GM23338 (cell line): ENCODE results near the gene KMT2C. TPM values are rescaled to one million over a fixed set of nuclear protein-coding genes. Genes with fewer than 3 reads are reported as not detected.

Experiments used
- ATAC-seq: fragments of 200-7000 bp; cut with Tn5 transposase; 3 replicates; pipeline ENCODE4 v1.9.1; 2020
- DNase-seq: peaks from one replicate; pipeline ENCODE4 v3.0.0-alpha.2; 2015; ENCODE audit warnings: low spot score
- H2AFZ ChIP-seq: fragments of 200-600 bp; sonication (generic); 2 replicates; pipeline ENCODE4 v1.8.0; 2016; ENCODE audit warnings: antibody characterized with exemption, mild to moderate bottlenecking, moderate library complexity
- H3F3A ChIP-seq: fragments of 200-600 bp; sonication (generic); replicated peaks from 2 replicates; pipeline ENCODE4 v1.8.0; 2017; ENCODE audit warnings: antibody characterized with exemption, mixed run types, low read depth
- H3K27ac ChIP-seq: fragments of 200-600 bp; sonication (generic); 2 replicates; pipeline ENCODE4 v1.6.1; 2016; ENCODE audit warnings: low read depth
- H3K27me3 ChIP-seq: fragments of 200-600 bp; sonication (generic); 2 replicates; pipeline ENCODE4 v1.8.0; 2016; ENCODE audit warnings: mild to moderate bottlenecking, mixed run types, moderate library complexity; ENCODE audit not compliant: insufficient read depth
- H3K36me3 ChIP-seq: fragments of 200-600 bp; sonication (generic); 2 replicates; pipeline ENCODE4 v1.8.0; 2016; ENCODE audit warnings: mild to moderate bottlenecking; ENCODE audit not compliant: insufficient read depth
- H3K4me1 ChIP-seq: fragments of 200-600 bp; sonication (generic); 2 replicates; pipeline ENCODE4 v1.8.0; 2016; ENCODE audit warnings: mild to moderate bottlenecking, moderate library complexity; ENCODE audit not compliant: insufficient read depth
- H3K4me2 ChIP-seq: fragments of 200-600 bp; sonication (generic); 2 replicates; pipeline ENCODE4 v1.7.1; 2017; ENCODE audit warnings: mixed run types
- H3K4me3 ChIP-seq: fragments of 200-600 bp; sonication (generic); 2 replicates; pipeline ENCODE4 v1.6.1; 2016; ENCODE audit warnings: mixed run types
- H3K79me2 ChIP-seq: fragments of 200-600 bp; sonication (generic); replicated peaks from 2 replicates; pipeline ENCODE4 v1.8.0; 2017; ENCODE audit warnings: mild to moderate bottlenecking; ENCODE audit not compliant: insufficient read depth
- H3K9me2 ChIP-seq: fragments of 200-600 bp; sonication (generic); 2 replicates; pipeline ENCODE4 v1.8.0; 2017; ENCODE audit not compliant: insufficient read depth
- H4K20me1 ChIP-seq: fragments of 200-600 bp; sonication (generic); replicated peaks from 2 replicates; pipeline ENCODE4 v1.8.0; 2017; ENCODE audit warnings: mild to moderate bottlenecking; ENCODE audit not compliant: insufficient read depth
- H3K27ac Mint-ChIP-seq: 2 replicates; pipeline ENCODE4 v1.8.0; 2020; ENCODE audit warnings: inconsistent platforms, mild to moderate bottlenecking, moderate library complexity, mixed read lengths
- H3K27me3 Mint-ChIP-seq: 3 replicates; pipeline ENCODE4 v1.8.0; 2022; ENCODE audit warnings: low read depth, mild to moderate bottlenecking, moderate library complexity, mixed read lengths, inconsistent platforms; ENCODE audit not compliant: insufficient read depth, poor library complexity
- H3K36me3 Mint-ChIP-seq: 3 replicates; pipeline ENCODE4 v1.8.0; 2021; ENCODE audit warnings: low read depth, mild to moderate bottlenecking, inconsistent platforms, moderate library complexity, mixed read lengths
- H3K4me1 Mint-ChIP-seq: 3 replicates; pipeline ENCODE4 v1.8.0; 2020; ENCODE audit warnings: mild to moderate bottlenecking, inconsistent platforms, mixed read lengths
- H3K4me3 Mint-ChIP-seq: 3 replicates; pipeline ENCODE4 v1.8.0; 2021; ENCODE audit warnings: moderate library complexity, mild to moderate bottlenecking, inconsistent platforms, mixed read lengths
- H3K9me3 Mint-ChIP-seq: 3 replicates; pipeline ENCODE4 v1.8.0; 2020; ENCODE audit warnings: moderate library complexity, mild to moderate bottlenecking, inconsistent platforms, mixed read lengths
- CREB1 ChIP-seq: fragments of 250-450 bp; sonication (Bioruptor Pico); IDR thresholded peaks from 2 replicates; pipeline ENCODE4 v1.5.0; 2020; ENCODE audit warnings: low read depth, mild to moderate bottlenecking, moderate library complexity
- EZH2 ChIP-seq: fragments of 200-600 bp; sonication (generic); IDR thresholded peaks from one replicate; pipeline ENCODE4 v1.8.0; 2017; ENCODE audit warnings: antibody characterized with exemption, mild to moderate bottlenecking, low read depth; ENCODE audit not compliant: unreplicated experiment
- EZH2phosphoT487 ChIP-seq: fragments of 200-600 bp; sonication (generic); IDR thresholded peaks from one replicate; pipeline ENCODE4 v1.8.1; 2018; ENCODE audit warnings: antibody characterized with exemption; ENCODE audit not compliant: unreplicated experiment
- JUNB ChIP-seq: IDR thresholded peaks from one replicate; pipeline ENCODE4 v1.6.1; 2016; ENCODE audit warnings: antibody characterized with exemption; ENCODE audit not compliant: unreplicated experiment
- NANOG ChIP-seq: IDR thresholded peaks from 2 replicates; pipeline ENCODE4 v1.6.1; 2016; ENCODE audit warnings: antibody characterized with exemption, borderline replicate concordance
- POLR2AphosphoS5 ChIP-seq: IDR thresholded peaks from 2 replicates; pipeline ENCODE4 v1.6.1; 2016; ENCODE audit warnings: antibody characterized with exemption, low read depth
- REST ChIP-seq: IDR thresholded peaks from one replicate; pipeline ENCODE4 v1.6.1; 2018; ENCODE audit warnings: antibody characterized with exemption; ENCODE audit not compliant: unreplicated experiment
- STAT1 ChIP-seq: IDR thresholded peaks from one replicate; pipeline ENCODE4 v1.6.1; 2016; ENCODE audit warnings: antibody characterized with exemption; ENCODE audit not compliant: unreplicated experiment
- ZNF114 ChIP-seq: fragments of 250-450 bp; sonication (Bioruptor Pico); IDR thresholded peaks from 2 replicates; pipeline ENCODE4 v1.5.0; 2020; ENCODE audit warnings: mild to moderate bottlenecking, moderate library complexity
- ZNF331 ChIP-seq: fragments of 250-450 bp; sonication (Bioruptor Pico); IDR thresholded peaks from 2 replicates; pipeline ENCODE4 v1.5.0; 2020; ENCODE audit warnings: low read depth, mild to moderate bottlenecking, moderate library complexity
- polyA plus RNA-seq: library from polyadenylated mRNA; unstranded; fragments of >200 nt; fragmentation: Nextera tagmentation; extraction: Ambion mirVana; gene quantifications from 2 replicates; pipeline ENCODE4 v1.2.1, GENCODE V29; 2016
- total RNA-seq: library from RNA; depleted of rRNA; stranded (reverse); fragments of >200 nt; shearing (Covaris generic); gene quantifications from 2 replicates; pipeline ENCODE4 v1.2.3, GENCODE V29; 2014
- TF ChIP-seq, protein P1 (sequence below), 2 experiments: fragments of 200-600 bp in 1 of 2; sonication (generic) in 1 of 2; conservative IDR thresholded peaks; 2 replicates each; pipeline versions ENCODE4 v1.5.1 to v1.6.1; 2016 to 2017; ENCODE audit warnings: antibody characterized with exemption in 2 of 2, low read depth in 2 of 2, mild to moderate bottlenecking in 2 of 2, moderate library complexity in 1 of 2
- TF ChIP-seq, protein P2 (sequence below): IDR thresholded peaks from 2 replicates; pipeline ENCODE4 v1.6.1; 2016; ENCODE audit warnings: antibody characterized with exemption
- TF ChIP-seq, protein P3 (sequence below): fragments of 250-450 bp; sonication (Bioruptor Pico); IDR thresholded peaks from 2 replicates; pipeline ENCODE4 v1.5.0; 2020; ENCODE audit warnings: mild to moderate bottlenecking, moderate library complexity

The KMT2C gene
- total and polyA plus RNA-seq, 2 experiments from 2014 or later: 11.4 to 39.0 TPM

GRCh38 chr7:152395112-152395511, 40.7 kb downstream of the KMT2C start:
- Histone ChIP-seq H3F3A (no peaks in the 10 kb centered on the region), H4K20me1 (no peaks in the 10 kb centered on the region; the same call in 1 of the 2 replicates), H3K9me2 (no peaks in the 10 kb centered on the region), H3K27ac (no peak overlapping the region), H3K36me3 (no peaks in the 10 kb centered on the region), H3K79me2 (peaks cover 98% of the 10 kb centered on the region), H3K27me3 (no peaks in the 10 kb centered on the region), H3K4me2 (no peak overlapping the region), H2AFZ (no peak overlapping the region), H3K4me3 (no peak overlapping the region), H3K4me1 (peaks cover 3% of the 10 kb centered on the region; the same call in 1 of the 2 replicates)
- DNase-seq: no peak
- Mint-ChIP-seq H3K27ac (no peak overlapping the region), H3K9me3 (peaks cover 3% of the 10 kb centered on the region; the same call in 2 of the 3 replicates), H3K4me1 (peaks cover 26% of the 10 kb centered on the region), H3K36me3 (no peaks in the 10 kb centered on the region), H3K4me3 (no peak overlapping the region), H3K27me3 (no peaks in the 10 kb centered on the region)
- ATAC-seq: no peak
- TF ChIP-seq, protein P1, sequence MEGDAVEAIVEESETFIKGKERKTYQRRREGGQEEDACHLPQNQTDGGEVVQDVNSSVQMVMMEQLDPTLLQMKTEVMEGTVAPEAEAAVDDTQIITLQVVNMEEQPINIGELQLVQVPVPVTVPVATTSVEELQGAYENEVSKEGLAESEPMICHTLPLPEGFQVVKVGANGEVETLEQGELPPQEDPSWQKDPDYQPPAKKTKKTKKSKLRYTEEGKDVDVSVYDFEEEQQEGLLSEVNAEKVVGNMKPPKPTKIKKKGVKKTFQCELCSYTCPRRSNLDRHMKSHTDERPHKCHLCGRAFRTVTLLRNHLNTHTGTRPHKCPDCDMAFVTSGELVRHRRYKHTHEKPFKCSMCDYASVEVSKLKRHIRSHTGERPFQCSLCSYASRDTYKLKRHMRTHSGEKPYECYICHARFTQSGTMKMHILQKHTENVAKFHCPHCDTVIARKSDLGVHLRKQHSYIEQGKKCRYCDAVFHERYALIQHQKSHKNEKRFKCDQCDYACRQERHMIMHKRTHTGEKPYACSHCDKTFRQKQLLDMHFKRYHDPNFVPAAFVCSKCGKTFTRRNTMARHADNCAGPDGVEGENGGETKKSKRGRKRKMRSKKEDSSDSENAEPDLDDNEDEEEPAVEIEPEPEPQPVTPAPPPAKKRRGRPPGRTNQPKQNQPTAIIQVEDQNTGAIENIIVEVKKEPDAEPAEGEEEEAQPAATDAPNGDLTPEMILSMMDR (conservative IDR thresholded peaks at IDR 0.05; ENCODE audit: low read depth in 2 of 2): no peak
- no peak for TF ChIP-seq ZNF331 (CRISPR knock-in tag)
- no peak for TF ChIP-seq EZH2phosphoT487
- TF ChIP-seq EZH2: no peak
- no peak for TF ChIP-seq POLR2AphosphoS5
- no peak for TF ChIP-seq NANOG
- TF ChIP-seq ZNF114 (CRISPR knock-in tag): no peak
- no peak for TF ChIP-seq JUNB
- TF ChIP-seq, protein P2, sequence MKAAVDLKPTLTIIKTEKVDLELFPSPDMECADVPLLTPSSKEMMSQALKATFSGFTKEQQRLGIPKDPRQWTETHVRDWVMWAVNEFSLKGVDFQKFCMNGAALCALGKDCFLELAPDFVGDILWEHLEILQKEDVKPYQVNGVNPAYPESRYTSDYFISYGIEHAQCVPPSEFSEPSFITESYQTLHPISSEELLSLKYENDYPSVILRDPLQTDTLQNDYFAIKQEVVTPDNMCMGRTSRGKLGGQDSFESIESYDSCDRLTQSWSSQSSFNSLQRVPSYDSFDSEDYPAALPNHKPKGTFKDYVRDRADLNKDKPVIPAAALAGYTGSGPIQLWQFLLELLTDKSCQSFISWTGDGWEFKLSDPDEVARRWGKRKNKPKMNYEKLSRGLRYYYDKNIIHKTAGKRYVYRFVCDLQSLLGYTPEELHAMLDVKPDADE: no peak
- TF ChIP-seq, protein P3, sequence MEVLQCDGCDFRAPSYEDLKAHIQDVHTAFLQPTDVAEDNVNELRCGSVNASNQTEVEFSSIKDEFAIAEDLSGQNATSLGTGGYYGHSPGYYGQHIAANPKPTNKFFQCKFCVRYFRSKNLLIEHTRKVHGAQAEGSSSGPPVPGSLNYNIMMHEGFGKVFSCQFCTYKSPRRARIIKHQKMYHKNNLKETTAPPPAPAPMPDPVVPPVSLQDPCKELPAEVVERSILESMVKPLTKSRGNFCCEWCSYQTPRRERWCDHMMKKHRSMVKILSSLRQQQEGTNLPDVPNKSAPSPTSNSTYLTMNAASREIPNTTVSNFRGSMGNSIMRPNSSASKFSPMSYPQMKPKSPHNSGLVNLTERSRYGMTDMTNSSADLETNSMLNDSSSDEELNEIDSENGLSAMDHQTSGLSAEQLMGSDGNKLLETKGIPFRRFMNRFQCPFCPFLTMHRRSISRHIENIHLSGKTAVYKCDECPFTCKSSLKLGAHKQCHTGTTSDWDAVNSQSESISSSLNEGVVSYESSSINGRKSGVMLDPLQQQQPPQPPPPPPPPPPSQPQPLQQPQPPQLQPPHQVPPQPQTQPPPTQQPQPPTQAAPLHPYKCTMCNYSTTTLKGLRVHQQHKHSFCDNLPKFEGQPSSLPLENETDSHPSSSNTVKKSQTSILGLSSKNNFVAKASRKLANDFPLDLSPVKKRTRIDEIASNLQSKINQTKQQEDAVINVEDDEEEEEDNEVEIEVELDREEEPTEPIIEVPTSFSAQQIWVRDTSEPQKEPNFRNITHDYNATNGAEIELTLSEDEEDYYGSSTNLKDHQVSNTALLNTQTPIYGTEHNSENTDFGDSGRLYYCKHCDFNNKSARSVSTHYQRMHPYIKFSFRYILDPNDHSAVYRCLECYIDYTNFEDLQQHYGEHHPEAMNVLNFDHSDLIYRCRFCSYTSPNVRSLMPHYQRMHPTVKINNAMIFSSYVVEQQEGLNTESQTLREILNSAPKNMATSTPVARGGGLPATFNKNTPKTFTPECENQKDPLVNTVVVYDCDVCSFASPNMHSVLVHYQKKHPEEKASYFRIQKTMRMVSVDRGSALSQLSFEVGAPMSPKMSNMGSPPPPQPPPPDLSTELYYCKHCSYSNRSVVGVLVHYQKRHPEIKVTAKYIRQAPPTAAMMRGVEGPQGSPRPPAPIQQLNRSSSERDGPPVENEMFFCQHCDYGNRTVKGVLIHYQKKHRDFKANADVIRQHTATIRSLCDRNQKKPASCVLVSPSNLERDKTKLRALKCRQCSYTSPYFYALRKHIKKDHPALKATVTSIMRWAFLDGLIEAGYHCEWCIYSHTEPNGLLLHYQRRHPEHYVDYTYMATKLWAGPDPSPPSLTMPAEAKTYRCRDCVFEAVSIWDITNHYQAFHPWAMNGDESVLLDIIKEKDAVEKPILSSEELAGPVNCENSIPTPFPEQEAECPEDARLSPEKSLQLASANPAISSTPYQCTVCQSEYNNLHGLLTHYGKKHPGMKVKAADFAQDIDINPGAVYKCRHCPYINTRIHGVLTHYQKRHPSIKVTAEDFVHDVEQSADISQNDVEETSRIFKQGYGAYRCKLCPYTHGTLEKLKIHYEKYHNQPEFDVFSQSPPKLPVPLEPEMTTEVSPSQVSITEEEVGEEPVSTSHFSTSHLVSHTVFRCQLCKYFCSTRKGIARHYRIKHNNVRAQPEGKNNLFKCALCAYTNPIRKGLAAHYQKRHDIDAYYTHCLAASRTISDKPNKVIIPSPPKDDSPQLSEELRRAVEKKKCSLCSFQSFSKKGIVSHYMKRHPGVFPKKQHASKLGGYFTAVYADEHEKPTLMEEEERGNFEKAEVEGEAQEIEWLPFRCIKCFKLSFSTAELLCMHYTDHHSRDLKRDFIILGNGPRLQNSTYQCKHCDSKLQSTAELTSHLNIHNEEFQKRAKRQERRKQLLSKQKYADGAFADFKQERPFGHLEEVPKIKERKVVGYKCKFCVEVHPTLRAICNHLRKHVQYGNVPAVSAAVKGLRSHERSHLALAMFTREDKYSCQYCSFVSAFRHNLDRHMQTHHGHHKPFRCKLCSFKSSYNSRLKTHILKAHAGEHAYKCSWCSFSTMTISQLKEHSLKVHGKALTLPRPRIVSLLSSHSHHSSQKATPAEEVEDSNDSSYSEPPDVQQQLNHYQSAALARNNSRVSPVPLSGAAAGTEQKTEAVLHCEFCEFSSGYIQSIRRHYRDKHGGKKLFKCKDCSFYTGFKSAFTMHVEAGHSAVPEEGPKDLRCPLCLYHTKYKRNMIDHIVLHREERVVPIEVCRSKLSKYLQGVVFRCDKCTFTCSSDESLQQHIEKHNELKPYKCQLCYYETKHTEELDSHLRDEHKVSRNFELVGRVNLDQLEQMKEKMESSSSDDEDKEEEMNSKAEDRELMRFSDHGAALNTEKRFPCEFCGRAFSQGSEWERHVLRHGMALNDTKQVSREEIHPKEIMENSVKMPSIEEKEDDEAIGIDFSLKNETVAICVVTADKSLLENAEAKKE (CRISPR knock-in tag): no peak
- no peak for TF ChIP-seq STAT1
- no peak for TF ChIP-seq REST
- TF ChIP-seq CREB1: no peak
